Hematopoietic multipotent progenitor cell treated with erythropoietin and hydrocortisone succinate and interleukin-3 and kit ligand, for 8 days (in vitro differentiated cells): ENCODE data around the gene MROH7.
A peak's percentile ranks its signal among the peaks of the same experiment; 100 is the strongest.

Source experiments
- DNase-seq: peaks from one replicate; pipeline ENCODE4 v3.0.0-alpha.2; 2015

MROH7 gene

GRCh38 chr1:54744696-54745095 is 103.1 kb downstream of the MROH7 start:
- no peak for DNase-seq

GRCh38 chr1:54745274-54745673 is 103.7 kb downstream of the MROH7 start:
- no peak for DNase-seq

- DNase-seq = no peak
These were observed 104.3 kb downstream of the MROH7 start for GRCh38 chr1:54745864-54746263.

- no peak for DNase-seq
These were observed 106.7 kb downstream of the MROH7 start for GRCh38 chr1:54748094-54748835.

- peak; percentile 12 for DNase-seq
These were observed 109.0 kb downstream of the MROH7 start for GRCh38 chr1:54750596-54750995.

- DNase-seq = no peak
These were observed 109.8 kb downstream of the MROH7 start for GRCh38 chr1:54751426-54751825.

GRCh38 chr1:54754045-54754444 is 112.5 kb downstream of the MROH7 start:
- DNase-seq = no peak

GRCh38 chr1:54754486-54755285 is 113.1 kb downstream of the MROH7 start:
- no peak for DNase-seq

GRCh38 chr1:54757833-54758232 is 116.2 kb downstream of the MROH7 start:
- DNase-seq = no peak

- DNase-seq = no peak
These were observed 117.2 kb downstream of the MROH7 start for GRCh38 chr1:54758678-54759348.
